Endometrial microvascular endothelial cells (primary cell): ENCODE data around the gene PPP1R2B. TPM values are rescaled to one million over a fixed set of nuclear protein-coding genes. Genes with fewer than 3 reads are reported as not detected.
"Not testable (repeated sequence)": the region's sequence is repeated elsewhere in the genome, so short reads cannot be mapped to it uniquely, and the experiment has no call there.

Experiments used
- in situ Hi-C: cut with HindIII; loops from 2 replicates; pipeline ENCODE4 v1.10.0; 2017; ENCODE audit warnings: low sequenced_read_pairs, low pct_unique_long_range_greater_than_20kb; ENCODE audit errors: inconsistent ontology term
- total RNA-seq: library from RNA; depleted of rRNA; stranded (reverse); fragments of >200 nt; gene quantifications from one replicate; pipeline ENCODE4 v1.2.3, GENCODE V29; 2015; ENCODE audit errors: inconsistent ontology term

Gene PPP1R2B
- total RNA-seq = not detected

GRCh38 chr5:156850206-156850751 is at the start of gene PPP1R2B:
Gene PPP1R2B, plus strand, starts transcription at chr5:156850295. Its CDS starts 268 bp downstream, at chr5:156850563.
- in situ Hi-C loops = no loop called here

- in situ Hi-C loops = no loop called here
These were observed 49.2 kb upstream of the PPP1R2B start for GRCh38 chr5:156800929-156801328.

- in situ Hi-C loops = no loop called here
These were observed 47.6 kb upstream of the PPP1R2B start for GRCh38 chr5:156802501-156802900.

- in situ Hi-C loops = no loop called here
These were observed 46.7 kb upstream of the PPP1R2B start for GRCh38 chr5:156803404-156803803.

GRCh38 chr5:156812959-156813358 is 37.1 kb upstream of the PPP1R2B start:
- in situ Hi-C loops = no loop called here

- in situ Hi-C loops = no loop called here
These were observed 34.0 kb upstream of the PPP1R2B start for GRCh38 chr5:156815988-156816599.

GRCh38 chr5:156819537-156819936 is 30.6 kb upstream of the PPP1R2B start:
- in situ Hi-C loops = no loop called here

GRCh38 chr5:156819967-156820581 is 30.0 kb upstream of the PPP1R2B start:
- in situ Hi-C loops = no loop called here

GRCh38 chr5:156824241-156824640 is 25.9 kb upstream of the PPP1R2B start:
- in situ Hi-C loops = no loop called here

- in situ Hi-C loops = no loop called here
These were observed 25.3 kb upstream of the PPP1R2B start for GRCh38 chr5:156824800-156825199.

- in situ Hi-C loops = no loop called here
These were observed 24.4 kb upstream of the PPP1R2B start for GRCh38 chr5:156825688-156826087.

GRCh38 chr5:156826150-156826549 is 23.9 kb upstream of the PPP1R2B start:
- in situ Hi-C loops = no loop called here

- in situ Hi-C loops = no loop called here
These were observed 15.2 kb upstream of the PPP1R2B start for GRCh38 chr5:156834916-156835315.

GRCh38 chr5:156835905-156836304 is 14.2 kb upstream of the PPP1R2B start:
- in situ Hi-C loops = no loop called here

- in situ Hi-C loops = no loop called here
These were observed 13.2 kb upstream of the PPP1R2B start for GRCh38 chr5:156836846-156837245.

- in situ Hi-C loops = no loop called here
These were observed 11.1 kb upstream of the PPP1R2B start for GRCh38 chr5:156838961-156839360.

- in situ Hi-C loops = no loop called here
These were observed 8.4 kb upstream of the PPP1R2B start for GRCh38 chr5:156841737-156842136.

GRCh38 chr5:156846914-156847313 is 3.2 kb upstream of the PPP1R2B start:
- in situ Hi-C loops = no loop called here

- in situ Hi-C loops = not testable (repeated sequence)
These were observed 1.6 kb upstream of the PPP1R2B start for GRCh38 chr5:156848447-156848846.

GRCh38 chr5:156851880-156852279 is 1.8 kb downstream of the PPP1R2B start:
- in situ Hi-C loops = no loop called here
